K562 (cell line): Measurements from ENCODE around the gene SLITRK3. TPM values are rescaled to one million over a fixed set of nuclear protein-coding genes. Genes with fewer than 3 reads are reported as not detected.

Experiments used
- ATAC-seq: fragments of 200-7000 bp; cut with Tn5 transposase; 3 replicates; pipeline ENCODE4 v1.9.1; 2020; ENCODE audit warnings: moderate library complexity
- BruUV-seq: library from RNA; stranded (reverse); fragments of 400-500 nt; replicated peaks from 2 replicates; lab custom pipeline; 2021; lab: Mats Ljungman, UMichigan
- CTCF ChIA-PET: fragments of 300-600 bp; formaldehyde crosslinking; extraction: SDS; loops from one replicate; lab custom pipeline; 2021; ENCODE audit warnings: low intra/inter-chr PET ratio; lab: Yijun Ruan, JAX
- POLR2A ChIA-PET: fragments of 300-600, 350-650 bp; sonication (Branson Sonifier 250); formaldehyde crosslinking; extraction: SDS; loops from one replicate; lab custom pipeline; 2021; ENCODE audit warnings: antibody characterized with exemption, inconsistent platforms; lab: Yijun Ruan, JAX
- DNase-seq, 4 experiments: peaks; one replicate each; pipeline versions ENCODE4 v3.0.0 to v3.0.0-alpha.2; 2011 to 2018; ENCODE audit warnings: low spot score in 3 of 4, mixed read lengths in 3 of 4; ENCODE audit errors: extremely low read depth in 1 of 4
- FAIRE-seq: peaks from 2 replicates; lab custom pipeline; 2011; peaks lifted over from hg19 to GRCh38; lab: Jason Lieb, UNC
- H2AFZ ChIP-seq: 2 replicates; pipeline ENCODE4 v1.6.0; 2011; ENCODE audit warnings: low read depth, low read length, control low read depth, inconsistent platforms
- H3K27ac ChIP-seq: fragments of 200-600 bp; 3 replicates; pipeline ENCODE4 v1.8.0; 2011; ENCODE audit warnings: low read depth, mild to moderate bottlenecking, control low read depth, inconsistent platforms, low read length, moderate library complexity, mixed read lengths; ENCODE audit errors: extremely low read depth
- H3K27me3 ChIP-seq, 2 experiments: fragments of 300-600 bp in 1 of 2; 2 replicates in 1 of 2; 3 replicates in 1 of 2; pipeline versions ENCODE4 v1.6.0 to v1.8.0; 2011; ENCODE audit warnings: inconsistent platforms in 2 of 2, low read length in 2 of 2, mild to moderate bottlenecking in 1 of 2, mixed read lengths in 1 of 2, moderate library complexity in 1 of 2; ENCODE audit not compliant: control insufficient read depth in 2 of 2, insufficient read depth in 2 of 2
- H3K36me3 ChIP-seq: fragments of 300-600 bp; 3 replicates; pipeline ENCODE4 v1.8.0; 2011; ENCODE audit warnings: mild to moderate bottlenecking, low read length, inconsistent platforms; ENCODE audit not compliant: control insufficient read depth, insufficient read depth
- H3K4me1 ChIP-seq, 2 experiments: fragments of 200-600 bp in 1 of 2; replicated peaks in 1 of 2; 2 replicates in 1 of 2; 3 replicates in 1 of 2; pipeline versions ENCODE4 v1.5.1 to v1.8.0; 2011; ENCODE audit warnings: inconsistent platforms in 2 of 2, low read length in 2 of 2, mild to moderate bottlenecking in 1 of 2, mixed read lengths in 1 of 2, moderate library complexity in 1 of 2; ENCODE audit not compliant: control insufficient read depth in 2 of 2, insufficient read depth in 2 of 2
- H3K4me2 ChIP-seq: 2 replicates; pipeline ENCODE4 v1.6.1; 2011; ENCODE audit warnings: low read length, control low read depth, inconsistent platforms, mixed read lengths; ENCODE audit not compliant: insufficient read depth
- H3K4me3 ChIP-seq: fragments of 200-600 bp; sonication (generic), shearing (Covaris generic); 2 replicates; pipeline ENCODE4 v1.5.1; 2016; ENCODE audit warnings: control low read depth, inconsistent platforms
- H3K79me2 ChIP-seq: fragments of 200-600 bp; 3 replicates; pipeline ENCODE4 v1.8.0; 2011; ENCODE audit warnings: low read length, inconsistent platforms; ENCODE audit not compliant: control insufficient read depth, insufficient read depth
- H3K9ac ChIP-seq, 2 experiments: 2 replicates each; pipeline versions ENCODE4 v1.6.0 to v1.6.1; 2011; ENCODE audit warnings: low read depth in 2 of 2, low read length in 2 of 2, control low read depth in 1 of 2, inconsistent platforms in 1 of 2, mild to moderate bottlenecking in 1 of 2, mixed read lengths in 1 of 2; ENCODE audit not compliant: insufficient read depth in 1 of 2
- H3K9me1 ChIP-seq: one replicate; pipeline ENCODE4 v1.6.0; 2011; ENCODE audit warnings: inconsistent platforms, mild to moderate bottlenecking, low read length, moderate library complexity; ENCODE audit not compliant: control insufficient read depth, insufficient read depth
- H3K9me3 ChIP-seq: replicated peaks from 2 replicates; pipeline ENCODE4 v1.5.1; 2011; ENCODE audit warnings: low read depth, low read length, inconsistent platforms; ENCODE audit not compliant: control insufficient read depth, insufficient read depth
- H4K20me1 ChIP-seq: replicated peaks from 2 replicates; pipeline ENCODE4 v1.6.1; 2011; ENCODE audit warnings: low read length, inconsistent platforms, mixed read lengths; ENCODE audit not compliant: control insufficient read depth, insufficient read depth
- AFF1 ChIP-seq, 2 experiments: fragments of 450-650 bp; IDR thresholded peaks; 2 replicates each; pipeline ENCODE4 v1.6.1; 2018; ENCODE audit warnings: mild to moderate bottlenecking in 2 of 2, low read depth in 1 of 2; ENCODE audit not compliant: partially characterized antibody in 2 of 2
- BMI1 ChIP-seq: fragments of 150-350 bp; IDR thresholded peaks from 2 replicates; pipeline ENCODE4 v1.6.1; 2014; ENCODE audit warnings: low read length
- CHD1 ChIP-seq: fragments of 200-600 bp; sonication (generic); IDR thresholded peaks from one replicate; pipeline ENCODE4 v1.6.1; 2012; ENCODE audit warnings: mild to moderate bottlenecking, moderate library complexity, low read length, inconsistent platforms
- CTCF ChIP-seq, 3 experiments: IDR thresholded peaks in 2 of 3; conservative IDR thresholded peaks in 1 of 3; 2 replicates each; pipeline ENCODE4 v1.5.1; 2011 to 2012; ENCODE audit warnings: low read length in 3 of 3, mild to moderate bottlenecking in 3 of 3, control low read depth in 2 of 3, improper control_type of control experiment in 1 of 3, inconsistent platforms in 1 of 3, low read depth in 1 of 3, mixed read lengths in 1 of 3, moderate library complexity in 1 of 3; ENCODE audit not compliant: insufficient read depth in 2 of 3
- SMAD4 ChIP-seq: fragments of 250-450 bp; sonication (Bioruptor Pico); conservative IDR thresholded peaks from 2 replicates; pipeline ENCODE4 v1.8.0; 2021; ENCODE audit warnings: inconsistent platforms, mild to moderate bottlenecking, moderate library complexity
- TCF15 ChIP-seq: fragments of 250-450 bp; sonication (Bioruptor Pico); IDR thresholded peaks from 2 replicates; pipeline ENCODE4 v1.8.0; 2022; ENCODE audit warnings: moderate library complexity, mild to moderate bottlenecking, inconsistent platforms
- TRIM25 ChIP-seq: fragments of 450-650 bp; IDR thresholded peaks from 2 replicates; pipeline ENCODE4 v1.7.0; 2016; ENCODE audit warnings: borderline replicate concordance
- ZBTB1 ChIP-seq: sonication (generic); formaldehyde crosslinking; IDR thresholded peaks from 2 replicates; pipeline ENCODE4 v1.8.1; 2023; ENCODE audit warnings: missing genetic modification reagents, low read depth, mild to moderate bottlenecking, borderline replicate concordance
- ZBTB26 ChIP-seq: fragments of 450-650 bp; formaldehyde crosslinking; IDR thresholded peaks from 2 replicates; pipeline ENCODE4 v1.4.0; 2022; ENCODE audit warnings: missing genetic modification characterization
- ZFP91 ChIP-seq: sonication (generic); formaldehyde crosslinking; IDR thresholded peaks from 2 replicates; pipeline ENCODE4 v1.8.0; 2022; ENCODE audit warnings: mild to moderate bottlenecking, missing genetic modification reagents
- WGBS: fragments of 100-300 bp; shearing (Covaris generic); methylation state at CpG from one replicate; pipeline ENCODE4 v1.1.6; 2016; ENCODE audit warnings: low coverage, mixed read lengths; ENCODE audit not compliant: insufficient coverage; ENCODE audit errors: missing lambda C conversion rate; 5-methylcytosine and 5-hydroxymethylcytosine counted together
- in situ Hi-C: fragments of 300-500 bp; cut with MboI; formaldehyde crosslinking; loops from 4 replicates; pipeline ENCODE4 v1.15.0; 2018; ENCODE audit warnings: inconsistent platforms, mixed read lengths
- intact Hi-C: fragments of 100-400 bp; cut with micrococcal nuclease; formaldehyde crosslinking; loops from 2 replicates; pipeline ENCODE4 v1.14.2; 2022
- polyA plus RNA-seq, 8 experiments: library from polyadenylated mRNA; depleted of rRNA in 4 of 8; stranded (reverse) in 5 of 8; unstranded in 3 of 8; fragments of >200 nt; fragmentation: Nextera tagmentation in 2 of 8; fragmentation: Illumina TruSeq in 1 of 8; extraction: Ambion mirVana in 2 of 8; extraction: Trizol in 1 of 8; gene quantifications; 2 replicates each; pipeline versions ENCODE4 v1.2.1 to v1.2.3, GENCODE V29; 2011 to 2014; ENCODE audit warnings: inconsistent platforms in 1 of 8, missing spikeins in 1 of 8
- total RNA-seq, 7 experiments: library from RNA; depleted of rRNA in 6 of 7; stranded (reverse); fragments of >200 nt in 6 of 7; fragmentation: Illumina TruSeq in 2 of 7; extraction: Trizol in 2 of 7; gene quantifications; 2 replicates each; pipeline versions ENCODE4 v1.2.1 to v1.2.3, GENCODE V29; 2011 to 2021; ENCODE audit warnings: low replicate concordance in 1 of 7

The SLITRK3 gene
- total and polyA plus RNA-seq, 9 of the 15 experiments (the other 6 are each of a cell fraction or from before 2014, with no cell fraction given), result not detected

- Histone ChIP-seq H3K36me3 (no peaks in the 10 kb centered on the region), H3K27me3 (no peaks in the 10 kb centered on the region), H3K9me1 (no peaks in the 10 kb centered on the region), H3K79me2 (no peaks in the 10 kb centered on the region), H2AFZ (no peak overlapping the region), H3K4me2 (no peak overlapping the region), H4K20me1 (no peaks in the 10 kb centered on the region), H3K9ac (no peak overlapping the region), H3K27ac (no peak overlapping the region), H3K4me3 (no peak overlapping the region), H3K4me1 (no peaks in the 10 kb centered on the region), H3K9me3 (0 out of 2 replicates have a peak, but pooled peaks cover 2% of the 10 kb centered on the region)
- in situ Hi-C loops (no loop called here), intact Hi-C loops (no loop called here)
- CTCF ChIA-PET, result no interaction called here
- 0% methylated on average over 1 of the region's 1 CpG for WGBS
- DNase-seq, result no peak
- no TSS peak for BruUV-seq
- no peak for FAIRE-seq
- POLR2A ChIA-PET, result no interaction called here
- no peak for ATAC-seq
- no peak for TF ChIP-seq CHD1
- no peak for TF ChIP-seq TRIM25
- TF ChIP-seq SMAD4 (CRISPR knock-in tag), result no peak
- TF ChIP-seq ZBTB26 (CRISPR knock-in tag), result no peak
- TF ChIP-seq CTCF (IDR thresholded peaks at IDR 0.05 in 2 of 3, conservative IDR thresholded peaks at IDR 0.05 in 1 of 3; ENCODE audit: insufficient read depth in 2 of 3, low read depth in 1 of 3, low read length in 3 of 3), result no peak
- TF ChIP-seq AFF1 (IDR thresholded peaks at IDR 0.05; ENCODE audit: low read depth in 1 of 2, partially characterized antibody in 2 of 2), result no peak
- no peak for TF ChIP-seq BMI1
- TF ChIP-seq TCF15, result no peak
- TF ChIP-seq ZBTB1 (CRISPR knock-in tag), result no peak
- TF ChIP-seq ZFP91 (CRISPR knock-in tag), result no peak
Measured at GRCh38 chr3:165162883-165163282, 33.3 kb downstream of the SLITRK3 start.
